ENCODE data around the gene KCNQ5. TPM values are rescaled to one million over a fixed set of nuclear protein-coding genes. Genes with fewer than 3 reads are reported as not detected.

Gene KCNQ5
- total and polyA plus RNA-seq, 2 of the 8 experiments (the other 6 are each of a cell fraction or from before 2014, with no cell fraction given) = 0.83 to 1.2 TPM

DNA sequence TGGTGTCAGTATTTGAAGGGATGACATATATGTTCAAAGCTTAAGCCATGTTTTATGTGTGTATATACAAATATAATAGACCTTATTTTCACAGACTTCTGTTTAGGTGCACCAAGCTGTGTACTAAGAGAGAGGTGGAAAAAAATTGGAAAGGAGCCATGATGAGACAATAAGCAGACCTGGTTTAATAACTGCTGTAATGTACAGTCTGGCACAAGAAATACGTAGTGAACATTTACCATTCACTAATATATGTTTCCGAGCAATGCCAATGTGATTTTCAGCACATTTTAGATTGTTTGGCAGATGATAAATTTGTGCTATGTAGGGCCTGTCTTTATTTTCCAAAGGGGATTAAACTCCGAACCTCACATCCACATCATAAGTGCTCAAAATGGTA, 487.1 kb downstream of the KCNQ5 start (continued):
- TF ChIP-seq CTBP2 (IDR thresholded peaks at IDR 0.05; ENCODE audit: borderline replicate concordance, insufficient read depth, insufficient read length, low read length) = no peak
- no peak for TF ChIP-seq KDM1A (IDR thresholded peaks at IDR 0.05; ENCODE audit: borderline replicate concordance, low read length)
- no peak for TF ChIP-seq SP4 (IDR thresholded peaks at IDR 0.05; ENCODE audit: low read length)
- no peak for TF ChIP-seq EGR1 (IDR thresholded peaks at IDR 0.05; ENCODE audit: borderline replicate concordance, low read depth, low read length)

Data from H1 (cell line).